Activated CD4-positive, alpha-beta T cell treated with anti-CD3 and anti-CD28 coated beads, Interleukin-10, Interleukin-2, amounts not matched to agents 100 ng/mL and 50 ng/mL, durations not matched to agents 16 hours and 8 hours (primary cell): ENCODE results near the gene MAP1LC3A.

Source experiments
- DNase-seq: peaks from one replicate; pipeline ENCODE4 v3.0.0-alpha.2; 2020

MAP1LC3A gene

GRCh38 chr20:34549929-34550305 lies 8.6 kb upstream of the MAP1LC3A start:
- no peak for DNase-seq

GRCh38 chr20:34552569-34552968 lies 5.9 kb upstream of the MAP1LC3A start:
- no peak for DNase-seq

GRCh38 chr20:34553366-34553867 lies 5.1 kb upstream of the MAP1LC3A start:
- DNase-seq, result no peak

GRCh38 chr20:34557936-34558319 lies 590 bp upstream of the MAP1LC3A start:
- DNase-seq, result no peak

GRCh38 chr20:34559311-34560140 lies 1.0 kb downstream of the MAP1LC3A start:
- no peak for DNase-seq

- DNase-seq, result no peak
Measured at GRCh38 chr20:34560141-34560523, 1.6 kb downstream of the MAP1LC3A start.

- DNase-seq, result no peak
Measured at GRCh38 chr20:34560614-34561013, 2.1 kb downstream of the MAP1LC3A start.

GRCh38 chr20:34561661-34562060 lies 3.1 kb downstream of the MAP1LC3A start:
- DNase-seq, result no peak

- DNase-seq, result peak; percentile 36
Measured at GRCh38 chr20:34562641-34563040, 4.1 kb downstream of the MAP1LC3A start.

- DNase-seq, result no peak
Measured at GRCh38 chr20:34564833-34565232, 6.3 kb downstream of the MAP1LC3A start.

- no peak for DNase-seq
Measured at GRCh38 chr20:34566978-34567891, 8.7 kb downstream of the MAP1LC3A start.

- no peak for DNase-seq
Measured at GRCh38 chr20:34567892-34568865, 9.7 kb downstream of the MAP1LC3A start.

- no peak for DNase-seq
Measured at GRCh38 chr20:34569598-34569997, 11.1 kb downstream of the MAP1LC3A start.

- DNase-seq, result no peak
Measured at GRCh38 chr20:34570859-34571306, 12.4 kb downstream of the MAP1LC3A start.

GRCh38 chr20:34571753-34572152 lies 13.2 kb downstream of the MAP1LC3A start:
- no peak for DNase-seq

GRCh38 chr20:34573541-34574300 lies 15.2 kb downstream of the MAP1LC3A start:
- DNase-seq, result no peak

GRCh38 chr20:34574426-34574825 lies 15.9 kb downstream of the MAP1LC3A start:
- DNase-seq, result no peak

- DNase-seq, result no peak
Measured at GRCh38 chr20:34574861-34575260, 16.3 kb downstream of the MAP1LC3A start.

GRCh38 chr20:34575271-34575670 lies 16.8 kb downstream of the MAP1LC3A start:
- DNase-seq, result no peak

- DNase-seq, result no peak
Measured at GRCh38 chr20:34575756-34576155, 17.2 kb downstream of the MAP1LC3A start.

- DNase-seq, result no peak
Measured at GRCh38 chr20:34577061-34577460, 18.5 kb downstream of the MAP1LC3A start.

GRCh38 chr20:34578025-34578424 lies 19.5 kb downstream of the MAP1LC3A start:
- DNase-seq, result no peak
